ENCODE data around the gene DDX23.
"Not testable (repeated sequence)": the region's sequence is repeated elsewhere in the genome, so short reads cannot be mapped to it uniquely, and the experiment has no call there.

Gene DDX23

GRCh38 chr12:48862760-48863159 is 10.8 kb upstream of the DDX23 start:
- H3K14ac ChIP-seq (ENCODE audit: low read length) = no peak overlapping the region
- H2AK5ac ChIP-seq (ENCODE audit: low read length) = no peak overlapping the region
- no peak overlapping the region for H2BK120ac ChIP-seq (ENCODE audit: insufficient read depth, low read length, poor library complexity)
- no peak overlapping the region for H4K8ac ChIP-seq (ENCODE audit: low read depth, low read length)
- no peaks in the 10 kb centered on the region for H3K79me2 ChIP-seq (ENCODE audit: control insufficient read depth, insufficient read depth, low read length, poor library complexity)
- H3K9ac ChIP-seq (ENCODE audit: low read length) = no peak overlapping the region
- H2AFZ ChIP-seq (ENCODE audit: insufficient read depth, low read length, poor library complexity) = no peak overlapping the region
- no peak overlapping the region for H3K4me2 ChIP-seq (ENCODE audit: low read length)
- H3K23ac ChIP-seq (ENCODE audit: low read length) = no peak overlapping the region
- no CpG with 5 or more reads among the region's 5 CpGs for WGBS (ENCODE audit: extremely low coverage, insufficient coverage, insufficient read length)
- DNase-seq = no peak
- no peak overlapping the region for H4K91ac ChIP-seq (ENCODE audit: low read depth, low read length)
- no peaks in the 10 kb centered on the region for H3K27me3 ChIP-seq (ENCODE audit: insufficient read depth, low read length)
- no peaks in the 10 kb centered on the region for H3K79me1 ChIP-seq (ENCODE audit: low read length)
- H3K4me3 ChIP-seq (ENCODE audit: low read depth, low read length) = no peak overlapping the region
- peaks cover 7 to 13% of the 10 kb centered on the region in 2 experiments for H3K4me1 ChIP-seq (ENCODE audit: control insufficient read depth in 1 of 2, insufficient read depth in 2 of 2, low read length in 2 of 2)
- no peak overlapping the region for H3K18ac ChIP-seq (ENCODE audit: low read length)
- no peak overlapping the region for H2BK5ac ChIP-seq (ENCODE audit: low read depth, low read length, poor library complexity)
- no peak overlapping the region for H4K12ac ChIP-seq (ENCODE audit: low read depth, low read length)
- H3K4ac ChIP-seq (ENCODE audit: low read depth, low read length) = no peak overlapping the region
- no peaks in the 10 kb centered on the region for H3K9me3 ChIP-seq (ENCODE audit: insufficient read depth, low read depth, low read length)
- no peak overlapping the region for H2BK12ac ChIP-seq (ENCODE audit: low read length)
- H3K36me3 ChIP-seq (ENCODE audit: control insufficient read depth in 1 of 2, insufficient read depth in 2 of 2, low read length in 2 of 2) = peaks cover 2 to 3% of the 10 kb centered on the region in 2 experiments
- no peak overlapping the region for H3K27ac ChIP-seq (ENCODE audit: low read depth, low read length)

- H3K9ac ChIP-seq (ENCODE audit: low read length) = no peak overlapping the region
- H3K18ac ChIP-seq (ENCODE audit: low read length) = no peak overlapping the region
- no peak overlapping the region for H3K27ac ChIP-seq (ENCODE audit: low read depth, low read length)
- H3K79me2 ChIP-seq (ENCODE audit: control insufficient read depth, insufficient read depth, low read length, poor library complexity) = no peaks in the 10 kb centered on the region
- no peaks in the 10 kb centered on the region for H3K9me3 ChIP-seq (ENCODE audit: insufficient read depth, low read depth, low read length)
- H2BK12ac ChIP-seq (ENCODE audit: low read length) = no peak overlapping the region
- no peak overlapping the region for H2AFZ ChIP-seq (ENCODE audit: insufficient read depth, low read length, poor library complexity)
- H2BK120ac ChIP-seq (ENCODE audit: insufficient read depth, low read length, poor library complexity) = no peak overlapping the region
- no peak overlapping the region for H4K8ac ChIP-seq (ENCODE audit: low read depth, low read length)
- no CpG with 5 or more reads among the region's 2 CpGs for WGBS (ENCODE audit: extremely low coverage, insufficient coverage, insufficient read length)
- H3K36me3 ChIP-seq (ENCODE audit: control insufficient read depth in 1 of 2, insufficient read depth in 2 of 2, low read length in 2 of 2) = peaks cover 2 to 6% of the 10 kb centered on the region in 2 experiments
- no peak overlapping the region for H4K91ac ChIP-seq (ENCODE audit: low read depth, low read length)
- H3K4me2 ChIP-seq (ENCODE audit: low read length) = no peak overlapping the region
- H3K4ac ChIP-seq (ENCODE audit: low read depth, low read length) = no peak overlapping the region
- no peak overlapping the region for H3K14ac ChIP-seq (ENCODE audit: low read length)
- no peak for DNase-seq
- H3K4me1 ChIP-seq (ENCODE audit: control insufficient read depth in 1 of 2, insufficient read depth in 2 of 2, low read length in 2 of 2) = peaks cover 7 to 13% of the 10 kb centered on the region in 2 experiments
- H2AK5ac ChIP-seq (ENCODE audit: low read length) = no peak overlapping the region
- H3K4me3 ChIP-seq (ENCODE audit: low read depth, low read length) = no peak overlapping the region
- H3K27me3 ChIP-seq (ENCODE audit: insufficient read depth, low read length) = no peaks in the 10 kb centered on the region
- H2BK5ac ChIP-seq (ENCODE audit: low read depth, low read length, poor library complexity) = no peak overlapping the region
- no peak overlapping the region for H4K12ac ChIP-seq (ENCODE audit: low read depth, low read length)
- no peaks in the 10 kb centered on the region for H3K79me1 ChIP-seq (ENCODE audit: low read length)
- H3K23ac ChIP-seq (ENCODE audit: low read length) = no peak overlapping the region
Measured at GRCh38 chr12:48861111-48861510, 9.1 kb upstream of the DDX23 start.

GRCh38 chr12:48860236-48860635 is 8.3 kb upstream of the DDX23 start:
- H2BK120ac ChIP-seq (ENCODE audit: insufficient read depth, low read length, poor library complexity); H3K36me3 ChIP-seq (ENCODE audit: control insufficient read depth in 1 of 2, insufficient read depth in 2 of 2, low read length in 2 of 2); H3K4me2 ChIP-seq (ENCODE audit: low read length); H3K27me3 ChIP-seq (ENCODE audit: insufficient read depth, low read length); H2BK12ac ChIP-seq (ENCODE audit: low read length); H3K18ac ChIP-seq (ENCODE audit: low read length); H3K9ac ChIP-seq (ENCODE audit: low read length); H3K4me3 ChIP-seq (ENCODE audit: low read depth, low read length); H4K8ac ChIP-seq (ENCODE audit: low read depth, low read length); H3K23ac ChIP-seq (ENCODE audit: low read length); H2BK5ac ChIP-seq (ENCODE audit: low read depth, low read length, poor library complexity); H2AFZ ChIP-seq (ENCODE audit: insufficient read depth, low read length, poor library complexity); H4K91ac ChIP-seq (ENCODE audit: low read depth, low read length); H3K4ac ChIP-seq (ENCODE audit: low read depth, low read length); DNase-seq; H3K4me1 ChIP-seq (ENCODE audit: control insufficient read depth in 1 of 2, insufficient read depth in 2 of 2, low read length in 2 of 2); H3K27ac ChIP-seq (ENCODE audit: low read depth, low read length); H3K79me1 ChIP-seq (ENCODE audit: low read length); H3K79me2 ChIP-seq (ENCODE audit: control insufficient read depth, insufficient read depth, low read length, poor library complexity); H3K9me3 ChIP-seq (ENCODE audit: insufficient read depth, low read depth, low read length); H4K12ac ChIP-seq (ENCODE audit: low read depth, low read length); H3K14ac ChIP-seq (ENCODE audit: low read length); H2AK5ac ChIP-seq (ENCODE audit: low read length): not testable (repeated sequence)
- no CpG with 5 or more reads among the region's 5 CpGs for whole genome bisulfite sequencing (ENCODE audit: extremely low coverage, insufficient coverage, insufficient read length)

- Histone ChIP-seq H3K9me3 (ENCODE audit: insufficient read depth, low read depth, low read length) (no peaks in the 10 kb centered on the region), H2BK5ac (ENCODE audit: low read depth, low read length, poor library complexity) (no peak overlapping the region), H2BK120ac (ENCODE audit: insufficient read depth, low read length, poor library complexity) (no peak overlapping the region), H3K9ac (ENCODE audit: low read length) (no peak overlapping the region), H2BK12ac (ENCODE audit: low read length) (no peak overlapping the region), H3K4me3 (ENCODE audit: low read depth, low read length) (no peak overlapping the region), H3K27me3 (ENCODE audit: insufficient read depth, low read length) (no peaks in the 10 kb centered on the region), H3K36me3 (ENCODE audit: control insufficient read depth in 1 of 2, insufficient read depth in 2 of 2, low read length in 2 of 2) (peaks cover 2 to 6% of the 10 kb centered on the region in 2 experiments), H3K18ac (ENCODE audit: low read length) (no peak overlapping the region), H2AFZ (ENCODE audit: insufficient read depth, low read length, poor library complexity) (no peak overlapping the region), H3K4ac (ENCODE audit: low read depth, low read length) (no peak overlapping the region), H3K79me1 (ENCODE audit: low read length) (no peaks in the 10 kb centered on the region), H3K27ac (ENCODE audit: low read depth, low read length) (no peak overlapping the region), H4K12ac (ENCODE audit: low read depth, low read length) (no peak overlapping the region), H2AK5ac (ENCODE audit: low read length) (no peak overlapping the region), H3K23ac (ENCODE audit: low read length) (no peak overlapping the region), H3K14ac (ENCODE audit: low read length) (no peak overlapping the region), H4K8ac (ENCODE audit: low read depth, low read length) (no peak overlapping the region), H3K4me2 (ENCODE audit: low read length) (no peak overlapping the region), H4K91ac (ENCODE audit: low read depth, low read length) (no peak overlapping the region), H3K79me2 (ENCODE audit: control insufficient read depth, insufficient read depth, low read length, poor library complexity) (no peaks in the 10 kb centered on the region), H3K4me1 (ENCODE audit: control insufficient read depth in 1 of 2, insufficient read depth in 2 of 2, low read length in 2 of 2) (peaks cover 0 to 4% of the 10 kb centered on the region in 2 experiments)
- no peak for DNase-seq
- no CpG with 5 or more reads among the region's 5 CpGs for WGBS (ENCODE audit: extremely low coverage, insufficient coverage, insufficient read length)
Measured at GRCh38 chr12:48859607-48860006, 7.6 kb upstream of the DDX23 start.
